H1 (cell line): ENCODE data around the gene ARF3.

Experiments
- CEBPB ChIP-seq: IDR thresholded peaks from 2 replicates; pipeline ENCODE4 v1.6.1; 2012; ENCODE audit warnings: low read depth, low read length
- HDAC2 ChIP-seq, 2 experiments: fragments of 300-600 bp in 1 of 2; sonication (generic) in 1 of 2; IDR thresholded peaks; 2 replicates each; pipeline ENCODE4 v1.6.1; 2011 to 2012; ENCODE audit warnings: low read depth in 2 of 2, low read length in 2 of 2, mild to moderate bottlenecking in 2 of 2, moderate library complexity in 2 of 2, borderline replicate concordance in 1 of 2, inconsistent platforms in 1 of 2
- JUND ChIP-seq: IDR thresholded peaks from 2 replicates; pipeline ENCODE4 v1.6.1; 2011; ENCODE audit warnings: mild to moderate bottlenecking, improper control_type of control experiment, low read length
- MAFK ChIP-seq: IDR thresholded peaks from 2 replicates; pipeline ENCODE4 v1.6.1; 2012; ENCODE audit warnings: low read depth, mild to moderate bottlenecking, improper control_type of control experiment, low read length
- PHF8 ChIP-seq: fragments of 200-600 bp; sonication (generic); conservative IDR thresholded peaks from 2 replicates; pipeline ENCODE4 v1.7.1; 2012; ENCODE audit warnings: low read depth, mild to moderate bottlenecking, inconsistent platforms, low read length, moderate library complexity
- SRF ChIP-seq: IDR thresholded peaks from 2 replicates; pipeline ENCODE4 v1.6.1; 2011; ENCODE audit warnings: mild to moderate bottlenecking, low read depth, low read length, moderate library complexity
- TF ChIP-seq, protein P1 (sequence below), 3 experiments: IDR thresholded peaks; 1 replicate in 2 of 3; 2 replicates in 1 of 3; pipeline versions ENCODE4 v1.5.1 to v1.6.1; 2011; ENCODE audit warnings: low read length in 3 of 3, mild to moderate bottlenecking in 3 of 3, inconsistent platforms in 2 of 3, low read depth in 1 of 3, moderate library complexity in 1 of 3; ENCODE audit not compliant: insufficient read depth in 1 of 3; ENCODE audit errors: control extremely low read depth in 1 of 3
- TF ChIP-seq, protein P2 (sequence below): IDR thresholded peaks from 2 replicates; pipeline ENCODE4 v1.6.1; 2012; ENCODE audit warnings: inconsistent platforms
- TF ChIP-seq, protein P3 (sequence below): IDR thresholded peaks from 2 replicates; pipeline ENCODE4 v1.6.1; 2012; ENCODE audit warnings: low read length, inconsistent platforms

DNA sequence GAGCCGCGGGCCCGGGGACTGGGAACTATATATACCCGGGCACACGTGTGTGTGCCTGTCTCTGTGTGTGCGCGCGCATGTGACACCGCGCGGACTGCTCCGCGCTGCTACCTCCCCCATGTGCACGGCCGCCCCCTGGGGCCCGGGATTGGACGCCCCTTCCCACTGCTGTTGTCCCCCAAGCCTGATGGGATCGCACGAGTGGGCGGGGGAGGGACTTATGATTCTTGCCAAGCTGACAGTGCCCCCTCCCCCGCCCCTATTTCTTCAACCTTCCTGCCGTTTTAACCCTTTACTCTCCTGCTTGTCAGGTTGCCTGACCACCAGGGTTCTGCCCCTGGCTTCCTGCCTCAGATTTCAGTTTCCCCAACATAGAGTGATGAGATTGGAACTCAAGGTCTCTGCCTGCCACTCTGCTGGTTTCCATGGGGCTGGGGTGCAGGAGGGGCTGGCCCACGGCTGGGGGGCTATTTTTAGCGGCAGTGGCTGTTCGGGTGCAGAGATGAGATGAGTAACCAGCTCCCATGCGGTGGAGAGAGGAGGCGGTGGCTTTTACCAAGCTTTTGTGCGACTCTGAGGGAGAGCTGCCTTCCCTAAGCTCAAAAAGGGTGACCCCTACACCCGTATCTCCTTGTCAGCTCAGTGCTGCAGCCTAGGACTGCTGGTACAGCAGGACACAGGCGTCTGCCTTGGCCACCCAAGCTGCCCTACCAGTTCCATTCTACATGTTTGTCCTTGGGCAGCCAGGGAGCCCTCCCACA, 42.3 kb upstream of the ARF3 start, which contains the start of gene DDN:
- TF ChIP-seq, protein P1, sequence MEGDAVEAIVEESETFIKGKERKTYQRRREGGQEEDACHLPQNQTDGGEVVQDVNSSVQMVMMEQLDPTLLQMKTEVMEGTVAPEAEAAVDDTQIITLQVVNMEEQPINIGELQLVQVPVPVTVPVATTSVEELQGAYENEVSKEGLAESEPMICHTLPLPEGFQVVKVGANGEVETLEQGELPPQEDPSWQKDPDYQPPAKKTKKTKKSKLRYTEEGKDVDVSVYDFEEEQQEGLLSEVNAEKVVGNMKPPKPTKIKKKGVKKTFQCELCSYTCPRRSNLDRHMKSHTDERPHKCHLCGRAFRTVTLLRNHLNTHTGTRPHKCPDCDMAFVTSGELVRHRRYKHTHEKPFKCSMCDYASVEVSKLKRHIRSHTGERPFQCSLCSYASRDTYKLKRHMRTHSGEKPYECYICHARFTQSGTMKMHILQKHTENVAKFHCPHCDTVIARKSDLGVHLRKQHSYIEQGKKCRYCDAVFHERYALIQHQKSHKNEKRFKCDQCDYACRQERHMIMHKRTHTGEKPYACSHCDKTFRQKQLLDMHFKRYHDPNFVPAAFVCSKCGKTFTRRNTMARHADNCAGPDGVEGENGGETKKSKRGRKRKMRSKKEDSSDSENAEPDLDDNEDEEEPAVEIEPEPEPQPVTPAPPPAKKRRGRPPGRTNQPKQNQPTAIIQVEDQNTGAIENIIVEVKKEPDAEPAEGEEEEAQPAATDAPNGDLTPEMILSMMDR (IDR thresholded peaks at IDR 0.05; ENCODE audit: control extremely low read depth in 1 of 3, insufficient read depth in 1 of 3, low read depth in 1 of 3, low read length in 3 of 3), result no peak
- TF ChIP-seq, protein P2, sequence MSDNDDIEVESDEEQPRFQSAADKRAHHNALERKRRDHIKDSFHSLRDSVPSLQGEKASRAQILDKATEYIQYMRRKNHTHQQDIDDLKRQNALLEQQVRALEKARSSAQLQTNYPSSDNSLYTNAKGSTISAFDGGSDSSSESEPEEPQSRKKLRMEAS, result peak; percentile 58; the same call in 1 of the 2 replicates
- TF ChIP-seq PHF8, result no peak
- TF ChIP-seq, protein P3, sequence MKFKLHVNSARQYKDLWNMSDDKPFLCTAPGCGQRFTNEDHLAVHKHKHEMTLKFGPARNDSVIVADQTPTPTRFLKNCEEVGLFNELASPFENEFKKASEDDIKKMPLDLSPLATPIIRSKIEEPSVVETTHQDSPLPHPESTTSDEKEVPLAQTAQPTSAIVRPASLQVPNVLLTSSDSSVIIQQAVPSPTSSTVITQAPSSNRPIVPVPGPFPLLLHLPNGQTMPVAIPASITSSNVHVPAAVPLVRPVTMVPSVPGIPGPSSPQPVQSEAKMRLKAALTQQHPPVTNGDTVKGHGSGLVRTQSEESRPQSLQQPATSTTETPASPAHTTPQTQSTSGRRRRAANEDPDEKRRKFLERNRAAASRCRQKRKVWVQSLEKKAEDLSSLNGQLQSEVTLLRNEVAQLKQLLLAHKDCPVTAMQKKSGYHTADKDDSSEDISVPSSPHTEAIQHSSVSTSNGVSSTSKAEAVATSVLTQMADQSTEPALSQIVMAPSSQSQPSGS, result no peak
- TF ChIP-seq MAFK, result no peak
- TF ChIP-seq CEBPB, result no peak
- TF ChIP-seq HDAC2 (IDR thresholded peaks at IDR 0.05; ENCODE audit: borderline replicate concordance in 1 of 2, low read depth in 2 of 2, low read length in 2 of 2), result no peak
- TF ChIP-seq JUND, result no peak
- no peak for TF ChIP-seq SRF
